Hypothalamus (tissue), 51 donors: ENCODE results near the gene GNB1.
"Not testable (repeated sequence)": the region's sequence is repeated elsewhere in the genome, so short reads cannot be mapped to it uniquely, and the experiment has no call there.

Source experiments
- DNase-seq, 51 donors: peaks; one replicate each; lab custom pipeline; 2025; lab: John Stamatoyannopoulos, UW

Gene GNB1

GRCh38 chr1:1890506-1891348 lies at the start of gene GNB1:
Gene GNB1, minus strand, starts transcription at chr1:1891087. Its CDS starts 65,634 bp downstream, at chr1:1825453.
- DNase-seq: peak; percentile 18 to 92 (median 76)

GRCh38 chr1:1940123-1940425 lies 49.2 kb upstream of the GNB1 start:
- no peak for DNase-seq

GRCh38 chr1:1939296-1940122 lies 48.6 kb upstream of the GNB1 start:
- no peak for DNase-seq

- no peak for DNase-seq
These were observed 47.9 kb upstream of the GNB1 start for GRCh38 chr1:1938613-1939295.

GRCh38 chr1:1938276-1938573 lies 47.3 kb upstream of the GNB1 start:
- DNase-seq: no peak

- no peak for DNase-seq
These were observed 46.8 kb upstream of the GNB1 start for GRCh38 chr1:1937549-1938275.

GRCh38 chr1:1937061-1937460 lies 46.2 kb upstream of the GNB1 start:
- no peak for DNase-seq

- DNase-seq: not testable (repeated sequence)
These were observed 44.0 kb upstream of the GNB1 start for GRCh38 chr1:1934848-1935247.

- no peak for DNase-seq
These were observed 39.0 kb upstream of the GNB1 start for GRCh38 chr1:1929639-1930545.

GRCh38 chr1:1929102-1929638 lies 38.3 kb upstream of the GNB1 start:
- DNase-seq: no peak

- no peak for DNase-seq
These were observed 37.6 kb upstream of the GNB1 start for GRCh38 chr1:1928231-1929101.

- DNase-seq: no peak
These were observed 36.9 kb upstream of the GNB1 start for GRCh38 chr1:1927751-1928150.

- no peak for DNase-seq
These were observed 36.2 kb upstream of the GNB1 start for GRCh38 chr1:1926886-1927660.

GRCh38 chr1:1926346-1926811 lies 35.5 kb upstream of the GNB1 start:
- no peak for DNase-seq

- no peak for DNase-seq
These were observed 34.8 kb upstream of the GNB1 start for GRCh38 chr1:1925437-1926345.

GRCh38 chr1:1924849-1925248 lies 34.0 kb upstream of the GNB1 start:
- DNase-seq: no peak

- no peak for DNase-seq
These were observed 33.5 kb upstream of the GNB1 start for GRCh38 chr1:1924386-1924785.
